Esophagus (tissue), 2 donors: ENCODE measurements around the gene SCARF2. TPM values are rescaled to one million over a fixed set of nuclear protein-coding genes. Genes with fewer than 3 reads are reported as not detected.
"Not testable (repeated sequence)": the region's sequence is repeated elsewhere in the genome, so short reads cannot be mapped to it uniquely, and the experiment has no call there.

Experiments
- H3K27ac ChIP-seq, 2 donors: one replicate each; pipeline ENCODE4 v1.5.1; 2013; ENCODE audit warnings: low read depth in 2 of 2, mild to moderate bottlenecking in 2 of 2, inconsistent platforms in 1 of 2, low read length in 1 of 2, moderate library complexity in 1 of 2
- H3K27me3 ChIP-seq, 2 donors: one replicate each; pipeline ENCODE4 v1.6.1; 2013; ENCODE audit warnings: low read length in 2 of 2, control low read depth in 1 of 2, mild to moderate bottlenecking in 1 of 2; ENCODE audit not compliant: insufficient read depth in 2 of 2, control insufficient read depth in 1 of 2
- H3K36me3 ChIP-seq, 2 donors: one replicate each; pipeline ENCODE4 v1.6.1; 2013; ENCODE audit warnings: low read length in 1 of 2; ENCODE audit not compliant: control insufficient read depth in 2 of 2, insufficient read depth in 2 of 2
- H3K4me1 ChIP-seq, 2 donors: one replicate each; pipeline ENCODE4 v1.6.1; 2013; ENCODE audit warnings: low read length in 1 of 2; ENCODE audit not compliant: control insufficient read depth in 2 of 2, insufficient read depth in 2 of 2
- H3K4me3 ChIP-seq, 2 donors: one replicate each; pipeline ENCODE4 v1.5.1; 2013; ENCODE audit warnings: low read length in 2 of 2, mild to moderate bottlenecking in 2 of 2, low read depth in 1 of 2, moderate library complexity in 1 of 2
- H3K9me3 ChIP-seq, 2 donors: one replicate each; pipeline ENCODE4 v1.6.1; 2013; ENCODE audit warnings: mild to moderate bottlenecking in 2 of 2, low read depth in 1 of 2, low read length in 1 of 2, moderate library complexity in 1 of 2; ENCODE audit not compliant: control insufficient read depth in 2 of 2, insufficient read depth in 1 of 2
- WGBS, 2 donors: extraction: QIAGEN DNeasy Blood & Tissue Kit; methylation state at CpG; one replicate each; pipeline ENCODE4 v1.1.7; 2013; 5-methylcytosine and 5-hydroxymethylcytosine counted together
- polyA plus RNA-seq, 2 donors: library from polyadenylated mRNA; stranded (reverse); fragments of 200-250 nt; gene quantifications; one replicate each; pipeline ENCODE4 v1.2.3, GENCODE V29; 2013
- donor health status: healthy with polysubstance abuse.
- donor health status: Bipolar disorder and iron deficiency.

SCARF2 gene
- polyA plus RNA-seq, 2 donors = 0.57 to 1.0 TPM

DNA sequence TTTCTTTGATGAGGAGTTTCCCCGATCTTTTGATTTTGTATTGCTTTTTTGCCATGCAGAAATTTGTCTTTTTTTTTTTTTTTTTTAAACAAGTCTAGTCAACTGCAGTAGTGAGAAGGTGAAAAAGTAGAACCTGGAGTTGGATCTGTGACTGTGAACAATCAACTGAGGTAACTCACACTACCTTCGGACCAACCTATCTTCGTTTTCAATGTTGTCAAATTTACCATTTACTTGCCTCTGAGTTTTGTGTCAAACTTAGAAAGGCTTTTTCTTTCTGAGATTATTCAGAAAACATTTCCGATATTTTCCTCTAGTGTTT lies 37.5 kb upstream of the SCARF2 start:
- no peak overlapping the region for H3K27ac ChIP-seq
- peaks cover 0 to 2% of the 10 kb centered on the region in 2 donors for H3K36me3 ChIP-seq
- H3K4me3 ChIP-seq = no peak overlapping the region
- no peaks in the 10 kb centered on the region for H3K27me3 ChIP-seq
- no peaks in the 10 kb centered on the region for H3K9me3 ChIP-seq
- H3K4me1 ChIP-seq = peaks cover 0 to 4% of the 10 kb centered on the region in 2 donors
- 86 to 92% methylated on average over 4 of the region's 4 CpGs for WGBS, 2 donors

- H3K4me1 ChIP-seq = peaks cover 0 to 4% of the 10 kb centered on the region in 2 donors
- H3K27ac ChIP-seq = no peak overlapping the region
- WGBS, 2 donors = 86 to 89% methylated on average over 11 of the region's 11 CpGs
- no peaks in the 10 kb centered on the region for H3K9me3 ChIP-seq
- H3K4me3 ChIP-seq = no peak overlapping the region
- H3K27me3 ChIP-seq = no peaks in the 10 kb centered on the region
- peaks cover 0 to 6% of the 10 kb centered on the region in 2 donors for H3K36me3 ChIP-seq
Measured at GRCh38 chr22:20472629-20473442, 35.2 kb upstream of the SCARF2 start.

DNA sequence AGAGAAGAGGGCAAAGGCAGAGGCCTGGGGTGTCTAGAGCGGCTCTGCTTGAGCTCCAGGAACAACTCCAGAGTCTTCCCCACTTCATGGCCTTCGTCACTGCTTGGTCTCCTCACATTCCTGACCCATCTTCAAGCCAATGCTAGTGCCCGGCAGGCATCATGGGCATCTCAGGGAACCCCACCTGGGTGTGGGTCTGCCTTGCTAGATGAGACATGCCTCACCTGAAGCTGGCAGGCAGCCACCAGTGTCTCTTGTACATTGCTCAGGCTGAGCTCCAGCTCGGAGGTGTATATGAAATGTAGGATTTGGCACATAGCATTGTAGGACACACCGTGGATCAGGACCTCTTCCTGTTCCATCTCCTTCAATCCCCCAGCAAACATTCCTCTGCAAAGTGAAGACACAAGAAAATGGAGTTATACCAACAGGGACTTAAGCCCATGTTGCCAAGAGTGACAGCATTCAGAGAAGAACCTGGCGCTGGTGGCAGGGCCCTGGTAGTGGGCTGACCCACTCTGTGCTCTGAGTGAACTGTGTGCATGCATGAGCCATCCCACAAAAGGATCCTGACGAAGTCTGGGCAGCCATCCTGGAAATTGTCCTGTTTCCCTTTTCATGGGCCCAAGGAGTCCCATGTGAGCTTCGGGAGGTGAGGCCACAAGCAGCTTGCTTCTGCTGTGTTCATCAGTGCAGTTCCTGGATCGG lies 33.7 kb upstream of the SCARF2 start:
- WGBS, 2 donors = 79 to 88% methylated on average over 9 of the region's 9 CpGs
- Histone ChIP-seq H3K4me1 (peaks cover 0 to 4% of the 10 kb centered on the region in 2 donors), H3K4me3 (no peak overlapping the region), H3K36me3 (peaks cover 0 to 6% of the 10 kb centered on the region in 2 donors), H3K27me3 (no peaks in the 10 kb centered on the region), H3K9me3 (no peaks in the 10 kb centered on the region), H3K27ac (no peak overlapping the region)

GRCh38 chr22:20470525-20470924 lies 32.9 kb upstream of the SCARF2 start:
- not testable (repeated sequence) for H3K27me3 ChIP-seq, H3K4me1 ChIP-seq, H3K4me3 ChIP-seq, H3K27ac ChIP-seq, H3K9me3 ChIP-seq, H3K36me3 ChIP-seq
- WGBS, 2 donors = 94 to 99% methylated on average over 2 of the region's 2 CpGs

GRCh38 chr22:20469110-20469868 lies 31.7 kb upstream of the SCARF2 start:
- 80 to 87% methylated on average over 6 of the region's 6 CpGs for WGBS, 2 donors
- H3K27me3 ChIP-seq = no peaks in the 10 kb centered on the region
- peaks cover 0 to 12% of the 10 kb centered on the region in 2 donors for H3K36me3 ChIP-seq
- no peaks in the 10 kb centered on the region for H3K9me3 ChIP-seq
- H3K27ac ChIP-seq = no peak overlapping the region
- no peak overlapping the region for H3K4me3 ChIP-seq
- peaks cover under 1 to 10% of the 10 kb centered on the region in 2 donors for H3K4me1 ChIP-seq

DNA sequence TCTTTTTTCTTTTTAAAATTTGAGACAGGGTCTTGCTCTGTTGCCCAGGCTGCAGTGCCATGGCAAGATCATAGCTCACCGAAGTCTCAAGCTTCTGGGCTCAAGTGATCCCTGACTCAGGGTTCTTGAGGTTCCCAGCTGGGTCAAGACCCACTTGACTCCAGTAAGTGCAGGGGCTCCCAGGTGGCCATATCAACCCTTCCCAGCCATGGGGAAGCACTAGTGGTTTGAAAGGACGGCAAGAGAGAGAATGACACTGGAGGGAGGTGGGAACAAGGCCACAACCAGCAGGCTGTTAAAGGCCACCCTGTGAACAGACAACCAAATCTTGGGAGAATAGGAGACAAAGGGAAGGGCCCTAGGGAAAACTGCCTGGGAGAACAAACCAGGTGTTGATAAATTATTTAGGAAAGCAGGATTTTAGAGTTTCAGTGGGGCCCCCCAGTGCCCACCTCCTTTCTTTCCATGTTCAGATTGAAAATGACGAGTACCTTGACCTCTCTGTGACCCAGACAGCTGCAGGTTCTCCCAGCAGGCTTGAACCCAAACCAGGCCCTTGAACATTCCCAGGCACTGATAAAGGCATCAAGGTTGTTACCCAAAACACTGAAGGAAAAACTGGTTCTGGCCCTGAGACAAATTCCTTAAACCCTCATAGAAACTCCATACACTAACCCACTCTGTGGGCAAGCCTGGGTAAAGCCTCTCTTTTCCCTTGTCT lies 29.2 kb upstream of the SCARF2 start:
- Histone ChIP-seq H3K27me3 (no peaks in the 10 kb centered on the region), H3K27ac (no peak overlapping the region), H3K9me3 (no peaks in the 10 kb centered on the region), H3K4me1 (peaks cover 3 to 12% of the 10 kb centered on the region in 2 donors), H3K4me3 (no peak overlapping the region), H3K36me3 (peaks cover 0 to 12% of the 10 kb centered on the region in 2 donors)
- 76 to 88% methylated on average over 3 of the region's 3 CpGs for WGBS, 2 donors

DNA sequence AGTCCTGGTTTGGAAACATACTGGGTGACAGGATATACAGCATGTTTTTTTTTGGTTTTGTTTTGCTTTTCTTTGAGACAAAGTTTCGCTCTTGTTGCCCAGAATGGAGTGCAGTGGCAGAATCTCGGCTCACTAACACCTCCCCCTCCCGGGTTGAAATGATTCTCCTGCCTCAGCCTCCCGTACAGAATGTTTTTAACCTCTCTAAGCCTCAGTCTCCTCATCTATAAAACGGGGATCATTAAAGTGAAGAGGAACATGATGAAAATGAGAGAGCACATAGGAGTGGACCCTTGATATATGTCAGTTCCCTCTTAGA lies 28.1 kb upstream of the SCARF2 start:
- Histone ChIP-seq H3K27me3 (no peaks in the 10 kb centered on the region), H3K4me1 (peaks cover 3 to 9% of the 10 kb centered on the region in 2 donors), H3K9me3 (no peaks in the 10 kb centered on the region), H3K4me3 (no peak overlapping the region), H3K27ac (no peak overlapping the region), H3K36me3 (peaks cover 0 to 10% of the 10 kb centered on the region in 2 donors)
- WGBS, 2 donors = 90% methylated on average over 5 of the region's 5 CpGs

DNA sequence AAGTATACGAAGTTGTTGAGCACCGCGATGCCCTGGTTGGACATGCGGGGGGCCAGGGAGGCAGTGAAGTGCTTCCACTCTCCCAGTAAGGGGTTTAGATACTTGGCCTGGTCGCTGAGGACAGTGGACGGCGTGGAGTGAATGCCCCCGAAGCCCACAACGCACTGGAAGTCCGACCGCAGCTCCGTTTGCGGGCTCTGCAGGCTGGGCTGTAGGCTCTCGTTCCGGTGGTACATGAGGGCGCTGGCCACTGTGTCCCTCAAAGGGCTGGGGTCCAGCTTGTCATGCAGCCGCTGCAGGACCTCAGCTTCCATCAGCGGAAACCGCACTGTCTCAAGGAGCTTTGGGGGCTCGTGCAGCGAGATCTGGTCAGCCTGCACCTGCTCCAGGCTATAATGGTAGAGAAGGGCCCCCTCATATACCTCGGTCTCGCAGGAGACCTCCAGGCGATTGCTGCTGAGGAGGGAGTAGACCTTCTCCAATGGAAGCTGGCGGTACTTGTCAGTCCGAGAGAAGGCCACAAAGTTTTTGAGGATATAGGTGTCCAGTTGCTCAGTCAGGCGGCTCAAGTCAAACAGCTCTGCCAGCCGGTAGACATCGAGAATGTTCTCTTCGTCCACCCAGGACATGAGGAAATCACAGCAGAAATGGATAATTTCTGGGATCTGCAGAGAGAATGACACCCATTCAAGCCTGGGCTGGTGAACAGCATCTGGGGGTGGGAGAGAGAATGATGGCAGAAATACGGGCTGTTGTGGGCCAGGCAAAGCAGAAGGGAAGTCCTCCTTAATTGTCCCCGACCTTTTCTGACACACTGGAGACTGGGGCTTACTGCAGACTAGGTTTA lies 27.5 kb upstream of the SCARF2 start:
- Histone ChIP-seq H3K27me3 (no peaks in the 10 kb centered on the region), H3K4me3 (no peak overlapping the region), H3K27ac (no peak overlapping the region), H3K36me3 (peaks cover 0 to 10% of the 10 kb centered on the region in 2 donors), H3K9me3 (no peaks in the 10 kb centered on the region), H3K4me1 (peaks cover 3 to 9% of the 10 kb centered on the region in 2 donors)
- 94 to 95% methylated on average over 32 of the region's 32 CpGs for WGBS, 2 donors
